Kidney (tissue), 14 donors: Measurements from ENCODE around the gene ESR2. TPM values are rescaled to one million over a fixed set of nuclear protein-coding genes. Genes with fewer than 3 reads are reported as not detected.

Source experiments
- DNase-seq, 5 donors: peaks; one replicate each; pipeline ENCODE4 v3.0.0-alpha.2; 2013 to 2020
- FAIRE-seq: peaks from 2 replicates; lab custom pipeline; 2012; peaks lifted over from hg19 to GRCh38; lab: Jason Lieb, UNC
- H3K27ac ChIP-seq, 2 donors: one replicate each; pipeline ENCODE4 v1.7.0; 2013; ENCODE audit warnings: low read depth in 2 of 2, low read length in 2 of 2, inconsistent platforms in 1 of 2
- H3K27me3 ChIP-seq: one replicate; pipeline ENCODE4 v1.7.1; 2013; ENCODE audit warnings: low read length, inconsistent platforms; ENCODE audit not compliant: control insufficient read depth, insufficient read depth
- H3K36me3 ChIP-seq, 3 donors: one replicate each; pipeline versions ENCODE4 v1.7.0 to v1.7.1; 2013; ENCODE audit warnings: low read length in 3 of 3, control low read depth in 1 of 3, inconsistent platforms in 1 of 3; ENCODE audit not compliant: insufficient read depth in 3 of 3, control insufficient read depth in 2 of 3
- H3K4me1 ChIP-seq, 3 donors: one replicate each; pipeline versions ENCODE4 v1.7.0 to v1.7.1; 2013; ENCODE audit warnings: low read length in 3 of 3, inconsistent platforms in 1 of 3, low read depth in 1 of 3; ENCODE audit not compliant: control insufficient read depth in 2 of 3, insufficient read depth in 2 of 3
- H3K4me3 ChIP-seq, 3 donors: one replicate each; pipeline versions ENCODE4 v1.7.0 to v1.8.1; 2013; ENCODE audit warnings: low read length in 3 of 3, control low read depth in 1 of 3, inconsistent platforms in 1 of 3
- H3K9ac ChIP-seq, 3 donors: one replicate each; pipeline versions ENCODE4 v1.7.0 to v1.7.1; 2013; ENCODE audit warnings: low read length in 3 of 3, control low read depth in 1 of 3, inconsistent platforms in 1 of 3
- H3K9me3 ChIP-seq, 3 donors: one replicate each; pipeline versions ENCODE4 v1.7.0 to v1.7.1; 2013; ENCODE audit warnings: low read length in 3 of 3, control low read depth in 1 of 3, inconsistent platforms in 1 of 3; ENCODE audit not compliant: control insufficient read depth in 2 of 3, insufficient read depth in 1 of 3
- CTCF ChIP-seq: IDR thresholded peaks from 3 replicates; pipeline ENCODE4 v1.5.1; 2012; ENCODE audit warnings: mild to moderate bottlenecking, moderate library complexity, borderline replicate concordance; ENCODE audit not compliant: insufficient read depth; ENCODE audit errors: extremely low read depth
- intact Hi-C: fragments of 100-400 bp; cut with DNase I; formaldehyde crosslinking; loops from one replicate; pipeline ENCODE4 v1.11.1; 2022
- polyA plus RNA-seq: library from polyadenylated mRNA; stranded (reverse); fragments of 350-450 nt; fragmentation: Illumina TruSeq; extraction: RNeasy Lipid Tissue Mini Kit (QIAGEN cat#74804); gene quantifications from one replicate; pipeline ENCODE4 v1.2.3, GENCODE V29; 2014; ENCODE audit warnings: low read depth, low replicate concordance; ENCODE audit not compliant: insufficient read depth
- total RNA-seq: library from RNA; stranded (reverse); fragmentation: NEBNext Ultra II Directional; extraction: Animal tissue kit (Norgen Biotek cat#: 25700); gene quantifications from one replicate; pipeline ENCODE4 v1.2.1, GENCODE V29; 2021
- donor health status: control.
- donor health status: control.
- donor health status: control.
- donor health status: control.
- donor health status: control.
- donor health status: DM: yes; HTN: yes; CAD: no.
- donor health status: Normal renal cell carcinoma (clear cell type).

ESR2 gene
- total and polyA plus RNA-seq, 2 donors from 2014 or later, result 2.5 TPM; not detected in 1

- no peaks in the 10 kb centered on the region for H3K27me3 ChIP-seq
- H3K9ac ChIP-seq, result no peak overlapping the region
- peaks cover 0 to 7% (median 3%) of the 10 kb centered on the region in 3 donors for H3K36me3 ChIP-seq
- no peak for FAIRE-seq
- H3K27ac ChIP-seq, result no peak overlapping the region
- no peak for TF ChIP-seq CTCF
- H3K9me3 ChIP-seq, result no peaks in the 10 kb centered on the region
- intact Hi-C loops, result no loop called here
- H3K4me1 ChIP-seq, result peaks cover 0 to 7% (median 2%) of the 10 kb centered on the region in 3 donors
- H3K4me3 ChIP-seq, result no peak overlapping the region
- no peak for DNase-seq
Measured at GRCh38 chr14:64233531-64234190, 60.5 kb downstream of the ESR2 start.

- intact Hi-C loops, result no loop called here
- no peak overlapping the region for H3K27ac ChIP-seq
- H3K27me3 ChIP-seq, result no peaks in the 10 kb centered on the region
- FAIRE-seq (no peak), DNase-seq (no peak)
- no peak for TF ChIP-seq CTCF
- peaks cover 0 to 7% (median 2%) of the 10 kb centered on the region in 3 donors for H3K4me1 ChIP-seq
- H3K4me3 ChIP-seq, result no peak overlapping the region
- no peak overlapping the region for H3K9ac ChIP-seq
- no peaks in the 10 kb centered on the region for H3K9me3 ChIP-seq
- H3K36me3 ChIP-seq, result peaks cover 0 to 14% (median 10%) of the 10 kb centered on the region in 3 donors
Measured at GRCh38 chr14:64232944-64233343, 61.2 kb downstream of the ESR2 start.

- peaks cover 0 to 15% (median 12%) of the 10 kb centered on the region in 3 donors for H3K36me3 ChIP-seq
- peaks cover 0 to 7% (median 2%) of the 10 kb centered on the region in 3 donors for H3K4me1 ChIP-seq
- peak overlapping the region in 1 of 2 donors; percentile 1 for H3K27ac ChIP-seq
- intact Hi-C loops, result no loop called here
- DNase-seq, result no peak
- TF ChIP-seq CTCF, result no peak
- H3K27me3 ChIP-seq, result no peaks in the 10 kb centered on the region
- no peak overlapping the region for H3K4me3 ChIP-seq
- H3K9me3 ChIP-seq, result no peaks in the 10 kb centered on the region
- H3K9ac ChIP-seq, result no peak overlapping the region
- no peak for FAIRE-seq
Measured at GRCh38 chr14:64232095-64232838, 61.9 kb downstream of the ESR2 start.
